ENCODE measurements around the gene GBGT1. TPM values are rescaled to one million over a fixed set of nuclear protein-coding genes. Genes with fewer than 3 reads are reported as not detected.
A peak's percentile ranks its signal among the peaks of the same experiment; 100 is the strongest.

Gene GBGT1
- total and polyA plus RNA-seq, 2 donors (not counting 1 experiment from before 2014, with no cell fraction given): 19.6 to 52.7 TPM

GRCh38 chr9:133164191-133164590 is 477 bp upstream of the GBGT1 start:
- Histone ChIP-seq H3K4me3 (ENCODE audit: control extremely low read depth in 1 of 5, extremely low read depth in 1 of 5, insufficient read depth in 1 of 5, low read depth in 2 of 5, low read length in 4 of 5) (peak overlapping the region in 4 of 5 experiments; percentile 75 to 86 (median 82)), H3K79me2 (ENCODE audit: control insufficient read depth, insufficient read depth, low read length) (peaks cover 7% of the 10 kb centered on the region), H4K20me1 (ENCODE audit: control insufficient read depth, insufficient read depth, low read length, poor library complexity, severe bottlenecking) (peaks cover 7% of the 10 kb centered on the region), H3K27ac (ENCODE audit: low read length in 2 of 2) (peak overlapping the region; percentile 41 to 78), H2AFZ (ENCODE audit: insufficient read depth, low read depth, low read length, poor library complexity, severe bottlenecking) (peak overlapping the region; percentile 90), H3K27me3 (replicated peaks in 1 of 4; ENCODE audit: control extremely low read depth in 1 of 4, control insufficient read depth in 3 of 4, insufficient read depth in 4 of 4, low read length in 3 of 4) (peaks cover 0 to 8% (median 2%) of the 10 kb centered on the region in 4 experiments), H3K36me3 (replicated peaks in 1 of 2; ENCODE audit: control extremely low read depth in 1 of 2, control insufficient read depth in 1 of 2, extremely low read depth in 1 of 2, insufficient read depth in 2 of 2, low read length in 1 of 2) (peaks cover 0 to 3% of the 10 kb centered on the region in 2 experiments), H3K4me1 (ENCODE audit: control insufficient read depth in 2 of 2, insufficient read depth in 2 of 2, low read length in 2 of 2) (peaks cover 19 to 31% of the 10 kb centered on the region in 2 donors), H3K9me3 (ENCODE audit: control extremely low read depth in 1 of 3, control insufficient read depth in 2 of 3, insufficient read depth in 1 of 3, low read length in 2 of 3) (no peaks in the 10 kb centered on the region), H3K4me2 (replicated peaks; ENCODE audit: low read depth, low read length, poor library complexity, severe bottlenecking) (peak overlapping the region; percentile 99), H3K9ac (ENCODE audit: low read length) (peak overlapping the region; percentile 89)
- ATAC-seq (ENCODE audit: low read depth): no peak
- no peak for DNase-seq
- intact Hi-C loops (cut with micrococcal nuclease): no loop called here
- TF ChIP-seq CTCF (IDR thresholded peaks at IDR 0.05): no peak
- TF ChIP-seq EZH2 (IDR thresholded peaks at IDR 0.05; ENCODE audit: borderline replicate concordance, insufficient read depth, low read depth, low read length, poor library complexity, severe bottlenecking): no peak
- peaks cover 11% of the 10 kb centered on the region for H3K27me3 Mint-ChIP-seq
- 60% methylated on average over 11 of the region's 13 CpGs for whole genome bisulfite sequencing (ENCODE audit: insufficient coverage)
- no peaks in the 10 kb centered on the region for H3K9me3 Mint-ChIP-seq (ENCODE audit: insufficient read depth)
- POLR2A ChIA-PET: no interaction called here
- peak overlapping the region; percentile 82 for H3K27ac Mint-ChIP-seq
- peaks cover 27% of the 10 kb centered on the region for H3K4me1 Mint-ChIP-seq
- peak overlapping the region; percentile 91 for H3K4me3 Mint-ChIP-seq
- CTCF ChIA-PET: interaction anchor here (0.5 to 1.0 kb wide), 2 partner anchors 133 to 606 kb away, joined by 3 to 4 read pairs; partner anchors contain the start of gene GTF3C5

GRCh38 chr9:133162861-133163503 is 732 bp downstream of the GBGT1 start:
- Histone ChIP-seq H3K9ac (ENCODE audit: low read length) (peak overlapping the region; percentile 89), H3K36me3 (replicated peaks in 1 of 2; ENCODE audit: control extremely low read depth in 1 of 2, control insufficient read depth in 1 of 2, extremely low read depth in 1 of 2, insufficient read depth in 2 of 2, low read length in 1 of 2) (peaks cover 0 to 6% of the 10 kb centered on the region in 2 experiments), H3K27ac (ENCODE audit: low read length in 2 of 2) (peak overlapping the region in 1 of 2 donors; percentile 78), H2AFZ (ENCODE audit: insufficient read depth, low read depth, low read length, poor library complexity, severe bottlenecking) (peak overlapping the region; percentile 90), H3K79me2 (ENCODE audit: control insufficient read depth, insufficient read depth, low read length) (peaks cover 7% of the 10 kb centered on the region), H3K4me3 (ENCODE audit: control extremely low read depth in 1 of 5, extremely low read depth in 1 of 5, insufficient read depth in 1 of 5, low read depth in 2 of 5, low read length in 4 of 5) (peak overlapping the region; percentile 11 to 86 (median 81)), H3K27me3 (replicated peaks in 1 of 4; ENCODE audit: control extremely low read depth in 1 of 4, control insufficient read depth in 3 of 4, insufficient read depth in 4 of 4, low read length in 3 of 4) (peaks cover 0 to 8% (median 2%) of the 10 kb centered on the region in 4 experiments), H3K9me3 (ENCODE audit: control extremely low read depth in 1 of 3, control insufficient read depth in 2 of 3, insufficient read depth in 1 of 3, low read length in 2 of 3) (no peaks in the 10 kb centered on the region), H3K4me2 (replicated peaks; ENCODE audit: low read depth, low read length, poor library complexity, severe bottlenecking) (peak overlapping the region; percentile 99), H3K4me1 (ENCODE audit: control insufficient read depth in 2 of 2, insufficient read depth in 2 of 2, low read length in 2 of 2) (peaks cover 19 to 31% of the 10 kb centered on the region in 2 donors), H4K20me1 (ENCODE audit: control insufficient read depth, insufficient read depth, low read length, poor library complexity, severe bottlenecking) (peaks cover 7% of the 10 kb centered on the region)
- POLR2A ChIA-PET: no interaction called here
- CTCF ChIA-PET: no interaction called here
- no peak for DNase-seq
- intact Hi-C loops (cut with micrococcal nuclease): loop anchor here (2.0 kb wide), 1 partner anchor 14 kb away; no protein-coding TSS in a partner anchor
- no peak for TF ChIP-seq EZH2 (IDR thresholded peaks at IDR 0.05; ENCODE audit: borderline replicate concordance, insufficient read depth, low read depth, low read length, poor library complexity, severe bottlenecking)
- ATAC-seq (ENCODE audit: low read depth): no peak
- Mint-ChIP-seq H3K27ac (peak overlapping the region; percentile 47), H3K27me3 (no peaks in the 10 kb centered on the region), H3K4me3 (peak overlapping the region; percentile 75), H3K4me1 (peaks cover 27% of the 10 kb centered on the region), H3K9me3 (ENCODE audit: insufficient read depth) (no peaks in the 10 kb centered on the region)
- WGBS (ENCODE audit: insufficient coverage): 65% methylated on average over 52 of the region's 54 CpGs

All from B cell (primary cell).